KMS-11 (cell line): Measurements from ENCODE around the gene SLC66A2.

Experiments
- H2AFZ ChIP-seq: fragments of 200-600 bp; sonication (generic); 2 replicates; pipeline ENCODE4 v1.6.1; 2016; ENCODE audit warnings: antibody characterized with exemption, mixed run types, low read depth
- H3K27ac ChIP-seq: fragments of 200-600 bp; sonication (generic); 2 replicates; pipeline ENCODE4 v1.6.1; 2016; ENCODE audit warnings: mild to moderate bottlenecking, mixed run types
- H3K27me3 ChIP-seq: fragments of 200-600 bp; sonication (generic); 2 replicates; pipeline ENCODE4 v1.6.1; 2017; ENCODE audit warnings: mild to moderate bottlenecking, low read depth, mixed run types, moderate library complexity; ENCODE audit not compliant: insufficient read depth
- H3K36me3 ChIP-seq: fragments of 200-600 bp; sonication (generic); 2 replicates; pipeline ENCODE4 v1.6.1; 2017; ENCODE audit warnings: mild to moderate bottlenecking, mixed run types; ENCODE audit not compliant: insufficient read depth
- H3K4me1 ChIP-seq: fragments of 200-600 bp; sonication (generic); 2 replicates; pipeline ENCODE4 v1.6.1; 2016; ENCODE audit warnings: mild to moderate bottlenecking, low read depth, mixed run types; ENCODE audit not compliant: poor library complexity, severe bottlenecking
- H3K4me2 ChIP-seq: fragments of 200-600 bp; sonication (generic); 2 replicates; pipeline ENCODE4 v1.7.0; 2016; ENCODE audit warnings: mild to moderate bottlenecking, mixed run types
- H3K4me3 ChIP-seq: fragments of 200-600 bp; sonication (generic); IDR thresholded peaks from 2 replicates; pipeline ENCODE4 v1.6.1; 2017; ENCODE audit warnings: low read depth, low read length, mixed read lengths; ENCODE audit not compliant: insufficient read depth
- H3K79me2 ChIP-seq: fragments of 200-600 bp; sonication (generic); 2 replicates; pipeline ENCODE4 v1.6.1; 2016; ENCODE audit warnings: low read depth, mixed run types; ENCODE audit not compliant: insufficient read depth
- H3K9ac ChIP-seq: fragments of 200-600 bp; sonication (generic); 2 replicates; pipeline ENCODE4 v1.6.1; 2016; ENCODE audit warnings: mild to moderate bottlenecking, mixed run types
- H4K20me1 ChIP-seq: fragments of 200-600 bp; sonication (generic); 2 replicates; pipeline ENCODE4 v1.6.1; 2016; ENCODE audit warnings: mild to moderate bottlenecking, mixed run types; ENCODE audit not compliant: insufficient read depth
- CTCF ChIP-seq: fragments of 200-600 bp; sonication (generic); conservative IDR thresholded peaks from 2 replicates; pipeline ENCODE4 v1.6.1; 2017; ENCODE audit warnings: low read depth, mild to moderate bottlenecking, antibody characterized with exemption, low read length, moderate library complexity, mixed read lengths

SLC66A2 gene

GRCh38 chr18:79853993-79854364, 97.5 kb downstream of the SLC66A2 start:
- no peak overlapping the region for H2AFZ ChIP-seq
- H3K27ac ChIP-seq = no peak overlapping the region
- H3K27me3 ChIP-seq = no peaks in the 10 kb centered on the region
- no peaks in the 10 kb centered on the region for H3K4me1 ChIP-seq
- no peak overlapping the region for H3K4me3 ChIP-seq
- no peaks in the 10 kb centered on the region for H3K79me2 ChIP-seq
- no peak for TF ChIP-seq CTCF
- H4K20me1 ChIP-seq = no peaks in the 10 kb centered on the region
- H3K36me3 ChIP-seq = no peaks in the 10 kb centered on the region
- no peak overlapping the region for H3K4me2 ChIP-seq
- H3K9ac ChIP-seq = no peak overlapping the region

- Histone ChIP-seq H3K27ac (no peak overlapping the region), H3K36me3 (no peaks in the 10 kb centered on the region), H3K4me3 (no peak overlapping the region), H2AFZ (no peak overlapping the region), H3K9ac (no peak overlapping the region), H4K20me1 (no peaks in the 10 kb centered on the region), H3K4me1 (no peaks in the 10 kb centered on the region), H3K27me3 (no peaks in the 10 kb centered on the region), H3K79me2 (no peaks in the 10 kb centered on the region), H3K4me2 (no peak overlapping the region)
- TF ChIP-seq CTCF = no peak
Observed at GRCh38 chr18:79853303-79853992, 98.0 kb downstream of the SLC66A2 start.

- Histone ChIP-seq H3K79me2 (no peaks in the 10 kb centered on the region), H3K4me3 (no peak overlapping the region), H3K9ac (no peak overlapping the region), H3K4me2 (no peak overlapping the region), H3K27me3 (no peaks in the 10 kb centered on the region), H2AFZ (no peak overlapping the region), H4K20me1 (no peaks in the 10 kb centered on the region), H3K27ac (no peak overlapping the region), H3K36me3 (no peaks in the 10 kb centered on the region), H3K4me1 (no peaks in the 10 kb centered on the region)
- TF ChIP-seq CTCF = no peak
Observed at GRCh38 chr18:79852561-79853302, 98.7 kb downstream of the SLC66A2 start.
